Hepatocyte (in vitro differentiated cells): ENCODE measurements around the gene RNF144B.

ENCODE experiments used
- CTCF ChIP-seq: fragments of 200-600 bp; sonication (generic); IDR thresholded peaks from 2 replicates; pipeline ENCODE4 v1.5.1; 2016; ENCODE audit warnings: antibody characterized with exemption, mild to moderate bottlenecking; ENCODE audit not compliant: poor library complexity
- EZH2phosphoT487 ChIP-seq: fragments of 200-600 bp; sonication (generic); IDR thresholded peaks from one replicate; pipeline ENCODE4 v1.6.1; 2018; ENCODE audit warnings: antibody characterized with exemption, mild to moderate bottlenecking, low read depth, moderate library complexity; ENCODE audit not compliant: unreplicated experiment, severe bottlenecking

DNA sequence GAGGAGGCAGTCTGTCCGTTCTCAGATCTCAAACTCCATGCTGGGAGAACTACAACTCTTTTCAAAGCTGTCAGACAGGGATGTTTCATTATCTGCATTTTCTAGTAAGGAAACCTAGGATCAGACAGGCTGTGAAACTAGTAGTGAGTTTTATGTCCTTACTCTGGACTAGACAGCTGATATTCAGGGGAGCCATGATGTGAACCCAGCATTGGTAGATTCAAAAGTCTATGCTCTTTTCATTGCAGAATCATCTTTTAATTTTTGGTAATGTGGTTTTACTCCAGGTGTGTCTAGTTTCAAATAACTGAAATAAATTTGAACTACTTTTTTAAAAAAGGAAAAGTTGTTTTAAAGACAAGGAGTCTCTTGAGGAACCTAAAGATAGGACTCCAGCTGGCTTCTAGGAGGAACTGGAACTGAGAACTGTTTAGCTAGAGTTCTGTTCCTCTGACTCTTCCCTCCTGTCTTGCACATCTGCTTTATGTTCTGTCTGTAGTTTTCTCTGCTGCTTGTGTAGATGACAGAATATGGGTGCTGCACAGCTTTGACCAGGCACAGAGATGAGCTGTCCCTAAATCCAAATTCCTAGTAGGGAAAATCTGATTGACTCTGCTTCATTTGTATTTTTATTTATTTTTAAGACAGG lies 27.8 kb upstream of the RNF144B start:
- no peak for TF ChIP-seq CTCF
- no peak for TF ChIP-seq EZH2phosphoT487
